Hepatic stellate cell (primary cell): ENCODE measurements around the gene FANCL.
"Not testable (repeated sequence)": the region's sequence is repeated elsewhere in the genome, so short reads cannot be mapped to it uniquely, and the experiment has no call there.

Experiments used
- DNase-seq: peaks from one replicate; pipeline ENCODE4 v3.0.0; 2011; ENCODE audit warnings: low spot score

Gene FANCL

DNA sequence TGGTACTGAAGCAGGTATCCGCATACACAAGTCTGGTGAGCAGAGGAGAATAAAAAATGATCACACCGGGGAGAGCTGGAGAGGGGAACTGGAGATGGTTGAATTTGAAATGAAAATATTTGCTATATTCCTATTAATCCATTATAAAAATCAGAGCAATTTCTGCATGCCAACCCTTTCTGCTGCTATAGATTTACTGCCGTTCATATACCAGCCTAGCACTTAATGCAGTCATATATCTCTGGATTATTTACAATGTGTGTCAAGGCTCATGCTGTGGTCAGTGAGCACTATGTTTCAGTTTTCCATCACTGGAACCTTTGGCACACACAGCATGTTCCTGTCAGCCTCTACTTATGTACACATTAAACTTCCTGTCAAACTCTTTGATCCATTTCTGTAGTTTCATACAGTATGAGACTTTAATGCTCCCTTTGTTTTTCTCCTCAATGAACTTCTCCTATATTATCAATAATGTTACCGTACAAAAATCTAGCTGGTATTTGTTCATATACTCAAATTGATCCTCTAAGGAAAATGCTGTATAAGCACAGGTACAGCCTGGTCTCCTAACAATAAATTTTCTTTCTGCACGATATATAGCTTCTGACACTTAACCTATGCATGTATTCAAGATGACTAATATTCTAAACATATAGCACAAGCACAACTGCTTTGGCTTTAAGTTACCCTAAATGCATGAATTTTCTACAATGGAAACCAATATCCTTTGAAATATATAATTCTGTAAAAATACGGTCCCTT, 36.7 kb downstream of the FANCL start:
- no peak for DNase-seq

DNA sequence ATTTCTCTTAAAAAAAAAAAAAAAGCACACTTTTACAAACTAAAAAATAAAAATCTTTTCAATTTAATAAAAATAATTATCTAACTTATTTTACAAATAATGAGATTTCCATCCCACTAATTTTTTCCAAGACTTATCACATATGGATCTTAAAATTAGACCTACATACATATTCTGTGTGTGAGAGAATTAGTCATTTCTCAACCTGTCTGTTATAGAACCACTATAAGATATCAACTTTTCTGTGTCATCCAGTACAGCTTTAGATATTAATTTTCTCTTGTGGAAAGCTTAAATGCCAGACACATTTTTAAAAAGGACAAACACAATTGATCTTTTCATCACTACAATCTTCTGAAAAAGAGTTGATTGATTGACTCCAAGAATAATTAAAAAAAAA, 38.1 kb downstream of the FANCL start:
- no peak for DNase-seq

DNA sequence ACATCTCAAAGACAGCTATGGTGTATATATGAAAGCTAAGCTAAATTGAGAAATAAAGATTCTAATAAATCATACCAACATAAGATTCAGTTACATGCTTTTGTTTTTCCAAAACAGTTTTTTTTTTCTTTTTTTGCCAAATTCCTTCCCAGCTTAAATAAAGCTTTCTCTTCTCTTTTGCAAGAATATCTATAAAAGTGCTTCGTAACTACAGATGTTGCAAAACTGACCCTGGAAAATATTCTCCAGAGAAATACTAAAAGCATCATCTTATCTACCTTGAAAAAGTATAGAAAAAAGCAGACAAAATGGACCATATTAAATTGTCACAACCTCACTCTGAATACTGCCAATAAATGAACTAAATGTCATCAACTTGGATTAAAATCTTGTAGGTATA, 38.7 kb downstream of the FANCL start:
- no peak for DNase-seq

DNA sequence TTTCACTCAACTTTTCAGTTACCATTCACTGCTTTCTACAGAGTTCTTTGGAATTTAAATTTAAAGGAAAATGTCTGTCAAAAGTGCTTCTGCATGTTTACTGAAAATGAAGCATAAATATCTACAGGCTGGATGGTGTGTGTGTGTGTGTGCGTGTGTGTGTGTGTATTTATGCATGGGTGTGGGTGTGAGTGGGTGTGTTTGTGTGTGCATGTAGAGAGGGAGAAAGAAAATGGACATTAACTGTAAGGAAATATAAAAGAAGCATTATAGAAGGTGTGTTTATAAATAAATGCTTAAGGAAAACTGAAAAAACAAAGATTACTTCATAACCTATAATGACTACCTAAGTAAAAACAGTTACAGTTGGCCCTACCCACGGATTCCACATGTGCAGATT, 43.2 kb downstream of the FANCL start:
- no peak for DNase-seq

DNA sequence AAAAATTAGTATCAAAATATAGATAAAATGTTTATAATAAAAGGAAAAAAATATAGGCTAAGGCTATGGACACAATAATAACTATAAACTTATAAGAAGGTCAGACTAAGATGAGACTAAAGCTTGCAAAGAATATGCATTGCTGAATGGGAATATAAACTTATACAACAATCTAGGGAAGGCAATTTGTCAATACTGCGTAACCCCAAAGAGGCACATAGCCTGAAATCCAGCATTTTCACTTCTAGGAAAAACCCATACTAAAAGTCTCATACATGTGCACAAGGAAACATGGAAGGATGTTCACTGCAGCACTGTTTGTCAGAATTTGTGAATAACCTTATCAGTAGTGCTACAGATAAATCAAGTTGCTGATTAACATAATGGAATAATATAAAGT, 45.5 kb downstream of the FANCL start:
- DNase-seq = no peak

DNA sequence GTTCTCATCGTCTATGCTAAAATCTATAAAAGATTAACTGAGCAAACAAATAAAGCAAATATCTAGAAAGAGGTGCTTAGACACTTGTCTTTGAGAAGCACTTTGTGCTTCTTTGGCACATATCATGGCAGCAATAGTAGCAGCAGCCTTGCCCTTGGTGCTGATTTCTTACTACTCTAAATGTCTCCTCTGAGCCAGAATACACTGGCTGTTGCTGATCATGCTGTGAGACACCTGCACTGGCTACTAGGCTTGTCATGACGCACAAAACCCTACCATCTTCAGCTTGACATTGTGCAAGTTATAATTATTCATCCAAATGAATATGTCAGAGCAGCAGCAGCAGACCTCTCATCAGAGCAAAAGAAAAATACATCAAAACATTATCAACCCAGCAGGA, 46.7 kb downstream of the FANCL start:
- DNase-seq = no peak

DNA sequence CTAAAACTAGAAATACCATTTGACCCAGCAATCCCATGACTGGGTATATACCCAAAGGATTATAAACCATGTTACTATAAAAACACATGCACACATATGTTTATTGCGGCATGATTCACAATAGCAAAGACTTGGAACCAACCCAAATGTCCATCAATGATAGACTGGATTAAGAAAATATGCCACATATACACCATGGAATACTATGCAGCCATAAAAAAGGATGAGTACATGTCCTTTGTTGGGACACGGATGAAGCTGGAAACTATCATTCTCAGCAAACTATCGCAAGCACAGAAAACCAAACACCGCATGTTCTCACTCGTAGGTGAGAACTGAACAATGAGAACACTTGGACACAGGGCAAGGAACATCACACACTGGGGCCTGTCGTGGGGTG, 54.1 kb downstream of the FANCL start:
- not testable (repeated sequence) for DNase-seq

DNA sequence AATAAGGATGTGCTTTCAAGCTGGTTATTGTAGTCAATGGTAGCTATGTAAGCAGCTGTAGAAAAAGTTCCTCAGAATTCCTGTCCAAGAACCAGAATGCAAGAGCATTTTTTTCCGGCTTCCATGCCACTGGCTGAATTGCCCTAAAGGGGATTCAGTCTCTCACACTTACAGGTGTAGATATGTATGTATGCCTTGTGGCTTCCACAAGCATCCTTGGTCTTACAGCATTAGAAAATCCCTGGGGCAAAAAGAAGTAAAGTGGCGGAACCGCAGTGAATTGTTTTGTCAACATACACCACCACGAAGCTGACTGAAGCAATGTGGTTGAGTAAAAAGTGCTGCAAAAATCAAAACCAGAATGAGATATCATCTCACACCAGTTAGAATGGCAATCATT, 54.6 kb downstream of the FANCL start:
- no peak for DNase-seq

DNA sequence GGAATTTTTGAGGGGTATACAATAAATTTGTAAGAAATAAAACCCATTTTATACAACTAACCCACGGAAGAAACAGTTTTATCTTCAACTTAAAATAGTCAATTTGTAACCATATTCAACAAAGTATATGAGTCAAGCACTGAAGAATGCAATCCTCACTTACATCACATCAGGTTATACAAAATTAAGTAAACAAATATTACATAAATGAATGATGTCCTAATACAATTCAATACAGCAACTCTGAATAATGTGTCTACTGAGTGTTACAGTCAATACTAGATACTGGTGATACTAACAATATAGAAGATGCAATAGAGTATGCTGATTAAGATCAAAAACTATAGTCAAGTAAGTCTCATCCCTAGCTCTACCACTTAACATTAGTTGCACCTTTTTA, 58.6 kb downstream of the FANCL start:
- DNase-seq = no peak

DNA sequence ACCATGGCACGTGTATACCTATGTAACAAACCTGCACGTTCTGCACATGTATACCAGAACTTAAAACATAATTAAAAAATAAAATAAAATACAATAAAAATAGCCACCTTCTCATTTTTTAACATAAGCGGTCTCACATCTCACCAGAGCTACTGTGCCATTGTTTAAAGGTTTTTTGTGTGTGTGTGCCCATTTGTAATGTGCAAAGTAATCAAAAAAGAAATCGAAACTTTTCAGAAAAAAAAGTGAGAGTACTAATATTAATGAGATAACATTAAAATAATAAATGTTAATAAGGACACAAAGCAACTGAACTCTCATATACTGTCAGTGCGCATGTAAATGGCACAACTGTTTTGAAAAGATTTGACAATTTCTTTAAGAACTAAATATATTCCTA, 60.5 kb downstream of the FANCL start:
- no peak for DNase-seq

DNA sequence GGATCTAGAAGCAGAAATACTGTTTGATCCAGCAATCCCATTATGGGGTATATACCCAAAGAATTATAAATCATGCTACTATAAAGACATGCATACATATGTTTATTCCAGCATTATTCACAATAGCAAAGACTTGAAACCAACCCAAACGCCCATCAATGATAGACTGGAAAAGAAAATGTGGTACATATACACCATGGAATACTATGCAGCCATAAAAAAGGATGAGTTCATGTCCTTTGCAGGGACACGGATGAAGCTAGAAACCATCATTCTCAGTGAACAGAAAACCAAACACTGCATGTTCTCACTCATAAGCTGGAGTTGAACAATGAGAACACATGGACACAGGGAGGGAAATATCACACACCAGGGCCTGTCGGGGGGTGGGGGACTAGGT, 61.0 kb downstream of the FANCL start:
- DNase-seq = not testable (repeated sequence)

DNA sequence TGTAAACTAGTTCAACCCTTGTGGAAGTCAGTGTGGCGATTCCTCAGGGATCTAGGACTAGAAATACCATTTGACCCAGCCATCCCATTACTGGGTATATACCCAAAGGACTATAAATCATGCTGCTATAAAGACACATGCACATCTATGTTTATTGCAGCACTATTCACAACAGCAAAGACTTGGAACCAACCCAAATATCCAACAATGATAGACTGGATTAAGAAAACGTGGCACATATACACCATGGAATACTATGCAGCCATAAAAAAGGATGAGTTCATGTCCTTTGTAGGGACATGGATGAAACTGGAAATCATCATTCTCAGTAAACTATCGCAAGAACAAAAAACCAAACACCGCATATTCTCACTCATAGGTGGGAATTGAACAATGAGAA, 63.9 kb downstream of the FANCL start:
- DNase-seq = not testable (repeated sequence)

DNA sequence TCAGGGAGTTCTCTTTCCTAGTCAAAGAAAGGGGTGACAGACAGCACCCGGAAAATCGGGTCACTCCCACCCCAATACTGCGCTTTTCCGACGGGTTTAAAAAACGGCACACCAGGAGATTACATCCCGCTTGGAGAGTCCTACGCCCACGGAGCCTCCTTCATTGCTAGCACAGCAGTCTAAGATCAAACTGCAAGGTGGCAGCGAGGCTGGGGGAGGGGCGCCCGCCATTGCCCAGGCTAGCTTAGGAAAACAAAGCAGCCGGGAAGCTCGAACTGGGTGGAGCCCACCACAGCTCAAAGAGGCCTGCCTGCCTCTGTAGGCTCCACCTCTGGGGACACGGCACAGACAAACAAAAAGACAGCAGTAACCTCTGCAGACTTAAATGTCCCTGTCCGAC, 69.3 kb downstream of the FANCL start:
- not testable (repeated sequence) for DNase-seq

DNA sequence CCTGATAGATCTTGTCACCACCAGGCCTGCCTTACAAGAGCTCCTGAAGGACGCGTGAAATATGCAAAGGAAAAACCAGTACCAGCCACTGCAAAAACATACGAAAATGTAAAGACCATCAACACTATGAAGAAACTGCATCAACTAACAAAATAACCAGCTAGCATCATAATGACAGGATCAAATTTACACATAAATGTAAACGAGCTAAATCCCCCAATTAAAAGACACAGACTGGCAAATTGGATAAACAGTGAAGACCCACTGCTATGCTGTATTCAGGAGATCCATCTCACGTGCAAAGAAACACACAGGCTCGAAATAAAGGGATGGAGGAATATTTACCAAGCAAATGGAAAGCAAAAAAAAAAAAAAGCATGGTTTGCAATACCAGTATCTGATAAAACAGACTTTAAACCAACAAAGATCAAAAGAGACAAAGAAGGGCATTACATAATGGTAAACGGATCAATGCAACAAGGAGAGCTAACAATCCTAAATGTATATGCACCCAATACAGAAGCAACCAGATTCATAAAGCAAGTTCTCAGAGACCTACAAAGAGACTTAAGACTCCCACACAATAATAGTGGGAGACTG, 70.7 kb downstream of the FANCL start:
- DNase-seq = not testable (repeated sequence)

DNA sequence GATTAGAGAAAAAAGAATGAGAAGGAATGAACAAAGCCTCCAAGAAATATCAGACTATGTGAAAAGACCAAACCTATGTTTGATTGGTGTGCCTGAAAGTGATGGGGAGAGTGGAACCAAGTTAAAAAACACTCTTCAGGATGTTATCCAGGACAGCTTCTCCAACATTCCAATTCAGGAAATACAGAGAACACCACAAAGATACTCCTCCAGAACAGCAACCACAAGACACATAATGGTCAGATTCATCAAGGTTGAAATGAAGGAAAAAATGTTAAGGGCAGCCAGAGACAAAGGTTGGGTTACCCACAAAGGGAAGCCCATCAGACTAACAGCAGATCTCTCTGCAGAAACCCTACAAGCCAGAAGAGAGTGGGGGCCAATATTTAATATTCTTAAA, 71.3 kb downstream of the FANCL start:
- not testable (repeated sequence) for DNase-seq

DNA sequence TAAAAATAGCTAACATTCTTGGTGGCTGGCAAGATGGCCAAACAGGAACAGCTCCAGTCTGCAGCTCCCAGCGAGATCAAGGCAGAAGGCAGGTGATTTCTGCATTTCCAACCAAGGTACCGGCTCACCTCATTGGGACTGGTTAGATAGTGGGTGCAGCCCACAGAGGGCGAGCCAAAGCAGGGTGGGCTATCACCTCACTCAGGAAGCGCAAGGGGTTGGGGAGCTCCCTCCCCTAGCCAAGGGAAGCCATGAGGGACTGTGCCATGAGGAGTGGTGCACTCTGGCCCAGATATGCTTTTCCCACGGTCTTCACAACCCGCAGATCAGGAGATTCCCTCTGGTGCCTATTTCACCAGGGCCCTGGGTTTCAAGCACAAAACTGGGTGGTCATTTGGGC, 73.0 kb downstream of the FANCL start:
- not testable (repeated sequence) for DNase-seq

DNA sequence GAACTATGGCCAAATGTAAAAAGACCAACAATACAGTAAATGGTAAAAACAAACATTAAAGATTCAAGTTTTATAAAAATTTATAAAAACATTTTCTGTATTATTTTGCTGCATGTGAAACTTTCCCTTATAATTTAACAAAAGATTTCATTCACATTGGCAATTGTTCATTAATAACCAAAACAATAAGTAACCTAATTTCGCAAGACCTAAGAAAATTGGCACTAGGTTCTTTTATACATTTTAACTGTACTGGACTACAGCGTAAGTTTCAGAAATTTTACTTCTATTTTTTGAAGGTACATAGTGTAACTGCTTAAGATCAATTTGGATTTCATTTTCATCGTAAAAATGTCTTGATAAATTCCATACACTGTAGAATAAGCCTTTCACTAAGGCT, 77.2 kb downstream of the FANCL start:
- no peak for DNase-seq

DNA sequence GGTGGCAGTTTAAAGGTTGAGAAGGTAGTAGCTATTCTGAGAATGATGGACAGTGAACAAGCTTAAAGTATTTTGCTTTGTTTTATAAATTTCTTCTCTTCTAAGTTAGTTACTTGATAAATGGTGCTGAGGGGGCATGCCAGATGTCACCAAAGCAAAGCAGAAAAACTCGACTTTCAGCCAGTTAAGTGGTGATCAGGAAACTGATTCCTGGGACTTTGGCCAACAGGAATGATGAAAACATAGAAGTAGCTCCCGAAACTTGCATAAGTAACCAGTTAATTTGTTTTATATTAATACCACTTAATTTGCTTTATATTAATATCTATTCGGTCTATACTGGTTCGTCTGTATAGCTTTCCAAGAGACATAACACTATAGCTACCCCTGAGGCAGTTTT, 82.6 kb downstream of the FANCL start:
- no peak for DNase-seq

DNA sequence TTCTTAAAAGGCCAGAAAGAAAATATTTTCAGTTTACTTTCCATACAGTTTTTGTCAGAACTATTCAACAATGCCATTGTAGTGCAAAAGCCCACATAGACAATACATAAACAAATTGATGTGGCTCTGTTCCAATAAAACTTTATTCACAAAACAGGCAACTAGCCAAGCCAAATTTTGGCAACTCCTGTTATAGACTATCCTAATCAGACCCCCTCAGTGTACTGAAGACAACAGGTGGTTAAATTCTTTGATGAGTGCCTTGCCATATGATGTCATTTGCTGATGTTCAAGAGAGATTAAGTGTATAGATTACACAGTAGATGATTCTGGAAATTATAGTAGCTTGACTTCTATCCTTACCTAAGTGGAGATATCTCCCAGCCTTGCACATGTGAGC, 83.4 kb downstream of the FANCL start:
- DNase-seq = no peak

DNA sequence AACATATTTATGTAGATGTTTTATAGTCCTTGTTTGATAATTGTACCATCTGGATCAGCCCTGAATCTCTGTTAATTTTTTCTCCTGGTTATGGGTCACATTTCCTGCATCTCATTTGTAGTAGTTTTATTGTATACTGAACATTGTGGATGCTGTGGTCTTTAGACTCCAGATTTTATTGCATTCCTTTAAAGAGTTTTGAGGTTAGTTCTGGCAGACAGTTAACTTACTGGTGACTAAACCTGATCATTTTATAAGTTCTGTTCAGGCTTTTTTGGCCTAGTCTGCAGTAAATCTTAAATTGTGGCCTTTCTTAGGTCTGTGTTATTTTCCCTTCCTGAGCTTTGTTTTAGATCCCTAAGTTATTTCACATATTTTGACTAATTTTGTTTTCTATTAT, 84.3 kb downstream of the FANCL start:
- DNase-seq = no peak

DNA sequence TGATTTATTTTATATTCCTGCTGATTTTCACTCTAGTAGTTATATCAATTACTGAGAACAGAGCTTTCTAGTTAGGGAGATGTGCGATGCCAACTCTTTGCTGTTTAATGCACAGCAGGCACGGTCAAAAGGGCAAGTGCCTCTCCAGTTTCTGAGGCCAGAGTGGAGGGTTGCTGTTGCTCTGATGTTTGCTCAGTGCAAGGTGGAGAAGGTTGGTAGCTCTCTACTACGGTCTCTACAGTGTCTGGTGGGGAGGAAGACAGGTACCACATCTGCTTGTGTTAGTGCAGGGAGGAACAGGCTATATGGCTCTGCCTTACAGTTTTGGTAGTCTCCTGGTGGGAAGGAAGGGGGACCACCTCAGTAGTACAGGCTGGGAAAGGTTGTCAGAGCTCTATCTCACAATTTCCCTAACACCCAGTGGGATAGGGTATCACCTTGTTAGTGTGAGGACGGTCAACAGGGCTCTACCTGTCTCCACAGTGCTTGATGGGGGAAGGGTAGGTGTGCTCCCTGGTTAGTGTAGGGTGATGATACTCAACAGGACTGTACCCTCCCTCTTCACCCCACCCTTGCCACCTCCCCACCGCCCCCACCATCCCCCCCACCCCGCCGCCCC, 85.9 kb downstream of the FANCL start:
- no peak for DNase-seq

DNA sequence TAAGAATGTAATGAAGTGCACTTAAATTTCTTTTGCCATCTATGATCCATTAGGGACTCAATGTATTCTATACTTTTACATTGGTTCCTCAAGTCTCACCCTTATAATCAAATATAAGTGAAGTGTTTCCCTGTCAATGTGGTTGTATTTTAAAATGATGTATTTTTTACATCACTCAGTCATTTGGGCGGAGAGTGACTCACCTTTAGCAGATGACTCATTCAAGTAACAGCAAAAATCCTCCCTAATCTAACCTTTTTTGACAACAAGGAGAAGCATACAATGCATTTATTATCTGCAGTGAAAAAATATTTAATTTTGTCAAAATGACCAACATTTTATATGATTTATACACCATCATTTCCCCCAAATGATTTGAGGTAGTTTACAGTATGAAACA, 94.4 kb downstream of the FANCL start:
- DNase-seq = no peak

DNA sequence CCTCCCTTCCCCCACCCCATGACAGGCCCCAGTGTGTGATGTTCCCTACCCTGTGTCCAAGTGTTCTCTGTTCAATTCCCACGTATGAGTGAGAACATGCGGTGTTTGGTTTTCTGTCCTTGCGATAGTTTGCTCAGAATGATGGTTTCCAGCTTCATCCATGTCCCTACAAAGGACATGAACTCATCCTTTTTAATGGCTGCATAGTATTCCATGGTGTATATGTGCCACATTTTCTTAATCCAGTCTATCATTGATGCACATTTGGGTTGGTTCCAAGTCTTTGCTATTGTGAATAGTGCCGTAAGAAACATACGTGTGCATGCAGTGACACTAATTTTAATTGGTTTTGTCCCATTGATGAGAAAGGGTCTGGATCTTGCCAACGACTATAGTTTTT, 95.4 kb downstream of the FANCL start:
- not testable (repeated sequence) for DNase-seq
